DOHH2 (cell line): ENCODE results near the gene DMXL1.
"Not testable (repeated sequence)": the region's sequence is repeated elsewhere in the genome, so short reads cannot be mapped to it uniquely, and the experiment has no call there.

Experiments used
- H3F3A ChIP-seq: fragments of 200-600 bp; sonication (generic), shearing (Covaris generic); 2 replicates; pipeline ENCODE4 v1.6.0; 2016; ENCODE audit warnings: antibody characterized with exemption, mild to moderate bottlenecking; ENCODE audit not compliant: control insufficient read depth, insufficient read depth
- H3K27ac ChIP-seq: fragments of 200-600 bp; sonication (generic); 2 replicates; pipeline ENCODE4 v1.5.1; 2014; ENCODE audit warnings: low read depth, mild to moderate bottlenecking, low read length, moderate library complexity
- H3K27me3 ChIP-seq: fragments of 200-600 bp; sonication (generic); 2 replicates; pipeline ENCODE4 v1.6.1; 2014; ENCODE audit warnings: mild to moderate bottlenecking, low read length, mixed read lengths; ENCODE audit not compliant: control insufficient read depth
- H3K36me3 ChIP-seq: fragments of 200-600 bp; sonication (generic); 2 replicates; pipeline ENCODE4 v1.6.1; 2014; ENCODE audit warnings: mild to moderate bottlenecking, low read length, moderate library complexity, mixed read lengths; ENCODE audit not compliant: control insufficient read depth
- H3K4me1 ChIP-seq: fragments of 200-600 bp; sonication (generic); 2 replicates; pipeline ENCODE4 v1.6.1; 2014; ENCODE audit warnings: mild to moderate bottlenecking, low read length, mixed read lengths; ENCODE audit not compliant: control insufficient read depth
- H3K4me2 ChIP-seq: fragments of 200-600 bp; sonication (generic); 2 replicates; pipeline ENCODE4 v1.6.0; 2014; ENCODE audit warnings: mild to moderate bottlenecking, low read length, moderate library complexity
- H3K4me3 ChIP-seq: fragments of 200-600 bp; sonication (generic); 2 replicates; pipeline ENCODE4 v1.5.1; 2014; ENCODE audit warnings: mild to moderate bottlenecking, low read length, mixed read lengths
- H3K79me2 ChIP-seq: fragments of 200-600 bp; sonication (generic); 2 replicates; pipeline ENCODE4 v1.6.1; 2014; ENCODE audit warnings: mild to moderate bottlenecking, low read length, mixed read lengths; ENCODE audit not compliant: control insufficient read depth
- H3K9me2 ChIP-seq: fragments of 200-600 bp; sonication (generic); replicated peaks from 2 replicates; pipeline ENCODE4 v1.6.1; 2014; ENCODE audit warnings: mild to moderate bottlenecking, low read length, mixed read lengths; ENCODE audit not compliant: control insufficient read depth
- H3K9me3 ChIP-seq: fragments of 200-600 bp; sonication (generic); 2 replicates; pipeline ENCODE4 v1.6.1; 2014; ENCODE audit warnings: antibody characterized with exemption, low read length, mixed read lengths; ENCODE audit not compliant: control insufficient read depth, insufficient read depth
- H4K20me1 ChIP-seq: fragments of 200-600 bp; sonication (generic); 2 replicates; pipeline ENCODE4 v1.6.0; 2014; ENCODE audit warnings: low read depth, mild to moderate bottlenecking, antibody characterized with exemption, low read length, moderate library complexity; ENCODE audit not compliant: control insufficient read depth, insufficient read depth
- EZH2phosphoT487 ChIP-seq: fragments of 200-600 bp; sonication (generic); IDR thresholded peaks from 2 replicates; pipeline ENCODE4 v1.6.1; 2017; ENCODE audit warnings: borderline replicate concordance, mild to moderate bottlenecking, antibody characterized with exemption, low read length, moderate library complexity, mixed read lengths
- TF ChIP-seq, protein P1 (sequence below): fragments of 200-600 bp; sonication (generic); IDR thresholded peaks from one replicate; pipeline ENCODE4 v1.5.1; 2014; ENCODE audit warnings: antibody characterized with exemption, mild to moderate bottlenecking, low read depth, low read length; ENCODE audit not compliant: poor library complexity, severe bottlenecking

DMXL1 gene

DNA sequence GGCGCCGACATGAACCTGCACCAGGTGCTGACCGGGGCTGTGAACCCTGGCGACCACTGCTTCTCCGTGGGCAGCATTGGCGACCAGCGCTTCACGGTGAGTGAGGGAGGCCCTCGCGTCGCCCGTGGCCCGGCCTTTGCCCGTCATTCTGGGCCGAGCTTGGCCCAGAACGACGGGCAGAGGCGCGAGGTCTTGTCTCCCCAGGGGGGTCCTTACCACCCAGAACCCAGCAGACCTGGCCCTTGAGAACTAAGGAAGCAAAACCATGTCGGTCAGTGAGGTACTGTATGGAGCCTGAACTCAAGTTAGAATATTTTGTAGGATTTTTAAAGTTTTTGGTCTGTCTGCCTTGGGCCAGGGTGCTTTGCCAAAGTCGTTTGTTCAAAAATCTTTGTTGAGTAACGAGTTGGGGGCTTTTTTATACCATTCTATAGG, 691 bp downstream of the DMXL1 start:
- Histone ChIP-seq H3K4me3 (peak overlapping the region; percentile 97), H3K9me2 (no peaks in the 10 kb centered on the region), H3K79me2 (peaks cover 62% of the 10 kb centered on the region), H4K20me1 (no peaks in the 10 kb centered on the region), H3K4me2 (peak overlapping the region; percentile 89), H3K27me3 (no peaks in the 10 kb centered on the region), H3K4me1 (peaks cover 34% of the 10 kb centered on the region), H3K9me3 (no peaks in the 10 kb centered on the region), H3K36me3 (peaks cover 3% of the 10 kb centered on the region; the same call in 1 of the 2 replicates), H3F3A (peaks cover 16% of the 10 kb centered on the region), H3K27ac (peak overlapping the region; percentile 91)
- TF ChIP-seq, protein P1, sequence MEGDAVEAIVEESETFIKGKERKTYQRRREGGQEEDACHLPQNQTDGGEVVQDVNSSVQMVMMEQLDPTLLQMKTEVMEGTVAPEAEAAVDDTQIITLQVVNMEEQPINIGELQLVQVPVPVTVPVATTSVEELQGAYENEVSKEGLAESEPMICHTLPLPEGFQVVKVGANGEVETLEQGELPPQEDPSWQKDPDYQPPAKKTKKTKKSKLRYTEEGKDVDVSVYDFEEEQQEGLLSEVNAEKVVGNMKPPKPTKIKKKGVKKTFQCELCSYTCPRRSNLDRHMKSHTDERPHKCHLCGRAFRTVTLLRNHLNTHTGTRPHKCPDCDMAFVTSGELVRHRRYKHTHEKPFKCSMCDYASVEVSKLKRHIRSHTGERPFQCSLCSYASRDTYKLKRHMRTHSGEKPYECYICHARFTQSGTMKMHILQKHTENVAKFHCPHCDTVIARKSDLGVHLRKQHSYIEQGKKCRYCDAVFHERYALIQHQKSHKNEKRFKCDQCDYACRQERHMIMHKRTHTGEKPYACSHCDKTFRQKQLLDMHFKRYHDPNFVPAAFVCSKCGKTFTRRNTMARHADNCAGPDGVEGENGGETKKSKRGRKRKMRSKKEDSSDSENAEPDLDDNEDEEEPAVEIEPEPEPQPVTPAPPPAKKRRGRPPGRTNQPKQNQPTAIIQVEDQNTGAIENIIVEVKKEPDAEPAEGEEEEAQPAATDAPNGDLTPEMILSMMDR: no peak
- no peak for TF ChIP-seq EZH2phosphoT487

GRCh38 chr5:119072496-119072895, 1.6 kb downstream of the DMXL1 start:
- H3F3A ChIP-seq: peaks cover 16% of the 10 kb centered on the region
- TF ChIP-seq, protein P1: no peak
- TF ChIP-seq EZH2phosphoT487: no peak
- H3K4me1 ChIP-seq: peaks cover 39% of the 10 kb centered on the region
- peaks cover 71% of the 10 kb centered on the region for H3K79me2 ChIP-seq
- peak overlapping the region; percentile 89 for H3K4me2 ChIP-seq
- H3K27ac ChIP-seq: peak overlapping the region; percentile 91
- peak overlapping the region; percentile 97 for H3K4me3 ChIP-seq
- H3K9me2 ChIP-seq: no peaks in the 10 kb centered on the region
- peaks cover 3% of the 10 kb centered on the region; the same call in 1 of the 2 replicates for H3K36me3 ChIP-seq
- H3K9me3 ChIP-seq: no peaks in the 10 kb centered on the region
- no peaks in the 10 kb centered on the region for H4K20me1 ChIP-seq
- H3K27me3 ChIP-seq: no peaks in the 10 kb centered on the region

GRCh38 chr5:119073746-119074337, 3.0 kb downstream of the DMXL1 start:
- H3K4me3 ChIP-seq: peak overlapping the region; percentile 97

GRCh38 chr5:119074419-119074818, 3.5 kb downstream of the DMXL1 start:
- Histone ChIP-seq H3K79me2 (peaks cover 90% of the 10 kb centered on the region), H3K9me2 (no peaks in the 10 kb centered on the region), H3K36me3 (peaks cover 3% of the 10 kb centered on the region; the same call in 1 of the 2 replicates), H3K4me1 (peaks cover 39% of the 10 kb centered on the region), H4K20me1 (no peaks in the 10 kb centered on the region), H3K27ac (peak overlapping the region; percentile 91), H3K27me3 (no peaks in the 10 kb centered on the region), H3K4me2 (peak overlapping the region; percentile 89), H3K9me3 (no peaks in the 10 kb centered on the region), H3F3A (peaks cover 16% of the 10 kb centered on the region), H3K4me3 (peak overlapping the region; percentile 97)
- TF ChIP-seq, protein P1: no peak
- no peak for TF ChIP-seq EZH2phosphoT487

More at GRCh38 chr5:119073746-119074337, 3.0 kb downstream of the DMXL1 start:
- peak overlapping the region; percentile 91 for H3K27ac ChIP-seq
- H3F3A ChIP-seq: peaks cover 16% of the 10 kb centered on the region
- peaks cover 39% of the 10 kb centered on the region for H3K4me1 ChIP-seq
- not testable (repeated sequence) for H4K20me1 ChIP-seq, H3K27me3 ChIP-seq, H3K9me2 ChIP-seq, H3K36me3 ChIP-seq, H3K9me3 ChIP-seq
- H3K79me2 ChIP-seq: peaks cover 85% of the 10 kb centered on the region
- peak overlapping the region; percentile 89 for H3K4me2 ChIP-seq

- H3K9me3 ChIP-seq, H3K36me3 ChIP-seq, H3K9me2 ChIP-seq, H3K4me3 ChIP-seq, H3K27me3 ChIP-seq, H4K20me1 ChIP-seq, H3K27ac ChIP-seq: not testable (repeated sequence)
- peak overlapping the region; percentile 57 for H3K4me2 ChIP-seq
- peaks cover 32% of the 10 kb centered on the region for H3K4me1 ChIP-seq
- H3K79me2 ChIP-seq: peaks cover 91% of the 10 kb centered on the region
- peaks cover 14% of the 10 kb centered on the region for H3F3A ChIP-seq
Observed at GRCh38 chr5:119075269-119075668, 4.4 kb downstream of the DMXL1 start.
